SJCRH30 (cell line): ENCODE results near the gene TRAPPC3L. TPM values are rescaled to one million over a fixed set of nuclear protein-coding genes. Genes with fewer than 3 reads are reported as not detected.
A peak's percentile ranks its signal among the peaks of the same experiment; 100 is the strongest.

ENCODE experiments used
- DNase-seq, 2 experiments: peaks; one replicate each; pipeline ENCODE4 v3.0.0-alpha.2; 2015 to 2020
- H3K27ac ChIP-seq: fragments of 250-450 bp; sonication (Bioruptor Pico); 2 replicates; pipeline ENCODE4 v1.5.1; 2020; ENCODE audit warnings: mild to moderate bottlenecking, moderate library complexity
- H3K27me3 ChIP-seq: fragments of 250-450 bp; sonication (Bioruptor Pico); 2 replicates; pipeline ENCODE4 v1.5.1; 2020; ENCODE audit warnings: mild to moderate bottlenecking, moderate library complexity
- H3K36me3 ChIP-seq: fragments of 250-450 bp; sonication (Bioruptor Pico); 2 replicates; pipeline ENCODE4 v1.5.1; 2020; ENCODE audit warnings: mild to moderate bottlenecking, moderate library complexity
- H3K4me1 ChIP-seq: fragments of 250-450 bp; sonication (Bioruptor Pico); 2 replicates; pipeline ENCODE4 v1.5.1; 2020; ENCODE audit warnings: mild to moderate bottlenecking, moderate library complexity
- H3K4me3 ChIP-seq: fragments of 250-450 bp; sonication (Bioruptor Pico); 2 replicates; pipeline ENCODE4 v1.5.1; 2020; ENCODE audit warnings: mild to moderate bottlenecking, moderate library complexity
- H3K9me3 ChIP-seq: fragments of 250-450 bp; sonication (Bioruptor Pico); replicated peaks from 2 replicates; pipeline ENCODE4 v1.5.1; 2020; ENCODE audit warnings: mild to moderate bottlenecking, moderate library complexity
- total RNA-seq: library from RNA; depleted of rRNA; stranded (reverse); fragments of >200 nt; shearing (Covaris generic); gene quantifications from 2 replicates; pipeline ENCODE4 v1.2.3, GENCODE V29; 2014

Gene TRAPPC3L
- total RNA-seq, 1 experiment from 2014 or later, result not detected

DNA sequence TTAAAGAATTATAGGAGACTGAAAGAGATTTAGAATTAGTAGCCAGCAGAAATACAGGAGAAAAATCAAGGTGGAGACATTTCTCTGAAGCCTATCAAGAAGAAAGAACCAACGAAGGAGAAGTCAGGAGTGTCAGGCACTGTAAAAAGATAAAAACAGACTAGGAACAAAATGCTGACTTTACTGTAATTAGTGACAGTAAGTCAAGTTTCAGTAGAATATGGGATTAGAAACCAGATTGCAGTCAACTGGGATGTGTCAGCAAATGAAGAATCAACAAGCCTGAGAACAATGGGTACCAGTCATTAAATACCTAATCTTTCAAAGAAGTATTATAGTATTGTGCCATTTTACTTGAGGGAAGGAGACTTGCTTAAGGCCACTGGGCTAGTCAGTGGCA is 62.7 kb downstream of the TRAPPC3L start:
- H3K36me3 ChIP-seq, result no peaks in the 10 kb centered on the region
- H3K4me3 ChIP-seq, result no peak overlapping the region
- no peaks in the 10 kb centered on the region for H3K27me3 ChIP-seq
- H3K4me1 ChIP-seq, result no peaks in the 10 kb centered on the region
- no peak overlapping the region for H3K27ac ChIP-seq
- DNase-seq, result no peak
- H3K9me3 ChIP-seq, result no peaks in the 10 kb centered on the region

DNA sequence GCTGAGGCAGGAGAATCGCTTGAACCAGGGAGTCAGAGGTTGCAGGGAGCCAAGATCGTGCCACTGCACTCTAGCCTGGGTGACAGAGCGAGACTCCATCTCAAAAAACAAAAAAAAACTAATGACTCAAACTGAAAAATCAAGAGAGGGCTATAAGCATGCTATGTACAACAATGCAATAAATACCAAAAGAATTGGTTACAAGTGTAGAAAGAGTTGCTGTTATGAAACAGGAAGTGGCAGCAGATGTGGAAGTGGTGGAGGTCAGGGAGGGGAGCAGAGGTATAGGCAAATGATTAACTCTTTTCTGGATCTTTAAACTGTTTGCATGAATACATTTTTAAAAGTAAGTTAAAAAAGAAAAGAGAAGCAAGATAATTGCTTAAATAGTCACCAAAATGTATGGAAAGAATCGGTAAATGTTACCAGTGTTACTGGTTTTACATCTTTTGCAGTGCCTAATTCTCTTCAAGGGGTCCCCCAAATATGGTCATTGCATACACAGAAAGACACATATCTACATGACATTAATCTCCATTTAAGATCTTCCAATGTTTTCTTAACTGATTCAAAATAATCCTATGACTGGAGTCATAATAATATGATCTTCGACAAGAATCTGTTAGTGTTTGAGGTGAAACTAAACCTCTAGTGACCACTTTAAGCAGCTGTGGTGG is 69.3 kb downstream of the TRAPPC3L start:
- Histone ChIP-seq H3K27ac (no peak overlapping the region), H3K36me3 (no peaks in the 10 kb centered on the region), H3K9me3 (no peaks in the 10 kb centered on the region), H3K4me1 (0 out of 2 replicates have a peak, but pooled peaks cover 3% of the 10 kb centered on the region), H3K4me3 (no peak overlapping the region), H3K27me3 (no peaks in the 10 kb centered on the region)
- DNase-seq, result peak in 1 of 2 experiments; percentile 7

DNA sequence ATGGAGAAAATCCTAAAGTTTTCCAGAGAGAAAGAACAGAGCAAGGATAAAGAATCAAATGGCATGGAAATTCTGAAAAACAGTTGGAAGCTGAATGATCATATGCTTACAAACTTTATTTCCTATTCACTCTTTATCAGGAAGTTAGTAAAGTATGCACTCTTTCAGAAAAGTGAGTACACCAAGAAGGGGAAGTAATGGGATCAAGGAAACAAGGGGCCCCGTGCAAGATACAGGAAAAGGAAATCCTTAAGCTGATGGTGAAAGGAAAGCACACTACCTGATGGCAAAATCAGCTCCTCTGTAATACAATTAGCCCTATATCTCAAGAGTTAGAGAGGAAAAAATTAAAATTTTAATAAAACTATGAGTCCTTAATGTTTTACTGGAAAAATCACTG is 70.3 kb downstream of the TRAPPC3L start:
- DNase-seq, result no peak
- H3K9me3 ChIP-seq, result no peaks in the 10 kb centered on the region

DNA sequence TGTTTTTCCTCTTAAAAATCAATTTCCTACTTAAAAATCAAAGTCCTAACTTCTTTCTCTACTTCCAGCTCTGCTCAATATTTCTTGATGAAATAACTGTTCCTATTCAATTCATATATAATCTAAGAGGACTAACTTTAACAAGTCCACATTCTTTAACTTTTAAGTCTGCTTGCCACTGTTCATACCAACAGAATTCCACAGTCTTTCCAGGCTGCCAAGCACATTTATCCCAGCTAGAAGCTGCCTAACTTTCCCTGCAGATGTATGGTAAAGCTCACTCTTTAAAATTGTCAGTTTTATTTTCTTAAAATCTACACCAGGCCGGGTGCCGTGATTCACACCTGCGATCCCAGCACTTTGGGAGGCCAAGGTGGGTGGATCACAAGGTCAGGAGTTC is 72.8 kb downstream of the TRAPPC3L start:
- Histone ChIP-seq H3K27ac (no peak overlapping the region), H3K9me3 (no peaks in the 10 kb centered on the region), H3K27me3 (no peaks in the 10 kb centered on the region), H3K4me1 (0 out of 2 replicates have a peak, but pooled peaks cover 3% of the 10 kb centered on the region), H3K36me3 (no peaks in the 10 kb centered on the region), H3K4me3 (no peak overlapping the region)
- no peak for DNase-seq

More for the DNA sequence above, 70.3 kb downstream of the TRAPPC3L start:
- Histone ChIP-seq H3K4me1 (0 out of 2 replicates have a peak, but pooled peaks cover 3% of the 10 kb centered on the region), H3K36me3 (no peaks in the 10 kb centered on the region), H3K27me3 (no peaks in the 10 kb centered on the region), H3K4me3 (no peak overlapping the region), H3K27ac (no peak overlapping the region)

DNA sequence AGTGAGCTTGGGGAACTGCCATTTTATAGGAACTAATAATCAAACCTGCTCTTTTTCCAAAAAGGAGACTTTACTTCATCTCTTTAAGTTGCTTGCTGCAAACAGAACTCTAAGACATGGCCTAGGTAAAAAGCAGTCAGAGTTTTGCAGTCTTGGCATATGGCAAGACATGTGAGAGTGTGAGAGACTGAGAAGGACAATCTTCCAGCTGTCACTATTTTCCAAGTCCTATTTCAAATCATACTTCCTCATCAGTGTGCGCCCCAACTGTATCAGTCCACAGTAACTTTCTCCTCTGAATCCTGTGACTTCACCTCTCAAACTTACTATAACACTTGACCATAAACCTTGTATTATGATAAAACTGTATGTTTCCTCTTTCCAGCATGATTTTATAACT is 74.0 kb downstream of the TRAPPC3L start:
- H3K9me3 ChIP-seq, result no peaks in the 10 kb centered on the region

DNA sequence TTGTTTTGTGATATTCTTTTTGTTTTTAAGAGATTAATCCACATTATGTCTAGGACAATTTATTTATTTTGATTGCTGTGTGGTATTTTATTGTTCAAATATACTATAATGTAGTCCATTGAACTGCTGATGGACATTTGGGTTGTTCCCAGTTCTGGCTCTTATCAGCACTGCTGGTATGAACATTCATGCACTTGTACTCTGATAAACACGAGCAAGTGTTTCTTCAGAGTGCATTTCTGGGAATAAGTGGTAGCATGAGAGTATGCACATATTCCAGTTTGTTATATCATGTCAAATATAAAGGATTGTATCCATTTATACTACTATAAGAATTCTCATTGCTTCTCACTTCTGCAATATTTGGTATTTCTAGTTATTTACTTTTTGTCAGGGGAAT is 77.2 kb downstream of the TRAPPC3L start:
- no peaks in the 10 kb centered on the region for H3K4me1 ChIP-seq
- H3K4me3 ChIP-seq, result no peak overlapping the region
- no peaks in the 10 kb centered on the region for H3K36me3 ChIP-seq
- H3K9me3 ChIP-seq, result no peaks in the 10 kb centered on the region
- no peak for DNase-seq
- no peak overlapping the region for H3K27ac ChIP-seq
- no peaks in the 10 kb centered on the region for H3K27me3 ChIP-seq

More for the DNA sequence above, 74.0 kb downstream of the TRAPPC3L start:
- no peak overlapping the region for H3K27ac ChIP-seq
- no peak for DNase-seq
- no peaks in the 10 kb centered on the region for H3K36me3 ChIP-seq
- 0 out of 2 replicates have a peak, but pooled peaks cover under 1% of the 10 kb centered on the region for H3K4me1 ChIP-seq
- H3K4me3 ChIP-seq, result no peak overlapping the region
- no peaks in the 10 kb centered on the region for H3K27me3 ChIP-seq

DNA sequence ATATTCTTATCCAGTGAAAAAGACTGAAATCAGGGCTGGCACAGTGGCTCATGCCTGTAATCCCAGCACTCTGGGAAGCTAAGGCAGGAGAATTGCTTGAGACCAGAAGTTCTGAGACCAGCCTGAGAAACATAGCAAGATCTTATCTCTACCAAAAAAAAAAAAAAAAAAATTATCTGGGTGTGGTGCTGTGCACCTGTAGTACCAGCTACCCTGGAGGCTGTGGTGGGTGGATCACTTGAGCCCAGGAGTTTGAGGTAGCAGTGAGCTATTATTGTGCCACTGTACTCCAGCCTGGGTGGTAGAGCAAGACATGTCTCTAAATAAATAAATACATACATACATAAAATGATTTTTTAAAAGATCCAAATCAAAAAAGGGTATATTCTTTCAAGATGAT is 78.0 kb downstream of the TRAPPC3L start:
- H3K4me1 ChIP-seq, result no peaks in the 10 kb centered on the region
- H3K4me3 ChIP-seq, result no peak overlapping the region
- DNase-seq, result no peak
- no peaks in the 10 kb centered on the region for H3K9me3 ChIP-seq
- H3K27ac ChIP-seq, result no peak overlapping the region
- H3K36me3 ChIP-seq, result no peaks in the 10 kb centered on the region
- no peaks in the 10 kb centered on the region for H3K27me3 ChIP-seq

DNA sequence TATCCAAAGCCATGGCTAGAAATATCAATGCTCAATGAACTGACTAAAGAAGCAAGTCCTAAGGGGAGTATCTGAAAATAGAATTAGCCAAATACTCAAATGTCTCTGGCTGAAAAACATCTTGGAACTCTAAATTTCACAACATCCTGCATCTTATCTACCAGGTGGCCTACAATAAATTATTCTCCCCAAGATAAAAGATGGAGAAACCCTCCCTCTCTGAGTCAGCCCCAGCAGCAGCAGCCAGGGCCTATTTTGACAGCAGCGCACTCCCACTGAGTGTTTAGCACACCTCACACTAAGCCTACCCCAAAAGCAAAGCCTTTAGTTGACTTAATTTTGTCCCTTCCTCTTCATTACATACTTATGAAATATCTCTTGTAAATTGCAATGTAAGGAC is 78.4 kb downstream of the TRAPPC3L start:
- DNase-seq, result no peak
- Histone ChIP-seq H3K36me3 (no peaks in the 10 kb centered on the region), H3K27ac (no peak overlapping the region), H3K4me1 (no peaks in the 10 kb centered on the region), H3K27me3 (no peaks in the 10 kb centered on the region), H3K9me3 (no peaks in the 10 kb centered on the region), H3K4me3 (no peak overlapping the region)

DNA sequence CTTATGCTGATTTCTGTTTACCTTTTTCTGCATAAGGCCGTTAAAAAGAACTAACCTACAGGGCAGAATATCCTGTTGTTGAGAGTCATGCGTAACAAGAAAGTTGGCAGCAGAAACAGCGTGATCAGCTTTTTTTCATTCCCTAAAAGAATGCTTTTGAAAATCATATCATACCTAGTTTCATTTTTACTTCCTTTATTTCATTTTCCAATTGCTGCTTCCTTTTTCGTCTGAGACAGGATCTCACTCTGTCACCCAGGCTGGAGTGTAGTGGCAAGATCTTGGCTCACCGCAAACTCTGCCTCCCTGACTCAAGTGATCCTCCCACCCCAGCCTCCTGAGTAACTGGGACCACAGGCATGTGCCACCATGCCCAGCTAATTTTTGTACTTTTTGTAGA is 80.2 kb downstream of the TRAPPC3L start:
- DNase-seq, result no peak
- no peak overlapping the region for H3K27ac ChIP-seq
- H3K36me3 ChIP-seq, result no peaks in the 10 kb centered on the region
- H3K4me3 ChIP-seq, result no peak overlapping the region
- H3K9me3 ChIP-seq, result no peaks in the 10 kb centered on the region
- H3K27me3 ChIP-seq, result no peaks in the 10 kb centered on the region
- H3K4me1 ChIP-seq, result no peaks in the 10 kb centered on the region

DNA sequence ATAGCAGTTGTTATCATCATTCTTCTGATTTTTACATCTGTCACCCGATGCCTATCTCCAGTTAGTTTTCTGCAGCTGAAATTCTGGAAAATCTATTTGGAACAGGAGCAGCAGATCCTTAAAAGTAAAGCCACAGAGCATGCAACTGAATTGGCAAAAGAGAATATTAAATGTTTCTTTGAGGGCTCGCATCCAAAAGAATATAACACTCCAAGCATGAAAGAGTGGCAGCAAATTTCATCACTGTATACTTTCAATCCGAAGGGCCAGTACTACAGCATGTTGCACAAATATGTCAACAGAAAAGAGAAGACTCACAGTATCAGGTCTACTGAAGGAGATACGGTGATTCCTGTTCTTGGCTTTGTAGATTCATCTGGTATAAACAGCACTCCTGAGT is 82.2 kb downstream of the TRAPPC3L start:
- Histone ChIP-seq H3K36me3 (no peaks in the 10 kb centered on the region), H3K4me3 (no peak overlapping the region), H3K4me1 (no peaks in the 10 kb centered on the region), H3K27me3 (no peaks in the 10 kb centered on the region), H3K27ac (no peak overlapping the region), H3K9me3 (no peaks in the 10 kb centered on the region)
- DNase-seq, result no peak

DNA sequence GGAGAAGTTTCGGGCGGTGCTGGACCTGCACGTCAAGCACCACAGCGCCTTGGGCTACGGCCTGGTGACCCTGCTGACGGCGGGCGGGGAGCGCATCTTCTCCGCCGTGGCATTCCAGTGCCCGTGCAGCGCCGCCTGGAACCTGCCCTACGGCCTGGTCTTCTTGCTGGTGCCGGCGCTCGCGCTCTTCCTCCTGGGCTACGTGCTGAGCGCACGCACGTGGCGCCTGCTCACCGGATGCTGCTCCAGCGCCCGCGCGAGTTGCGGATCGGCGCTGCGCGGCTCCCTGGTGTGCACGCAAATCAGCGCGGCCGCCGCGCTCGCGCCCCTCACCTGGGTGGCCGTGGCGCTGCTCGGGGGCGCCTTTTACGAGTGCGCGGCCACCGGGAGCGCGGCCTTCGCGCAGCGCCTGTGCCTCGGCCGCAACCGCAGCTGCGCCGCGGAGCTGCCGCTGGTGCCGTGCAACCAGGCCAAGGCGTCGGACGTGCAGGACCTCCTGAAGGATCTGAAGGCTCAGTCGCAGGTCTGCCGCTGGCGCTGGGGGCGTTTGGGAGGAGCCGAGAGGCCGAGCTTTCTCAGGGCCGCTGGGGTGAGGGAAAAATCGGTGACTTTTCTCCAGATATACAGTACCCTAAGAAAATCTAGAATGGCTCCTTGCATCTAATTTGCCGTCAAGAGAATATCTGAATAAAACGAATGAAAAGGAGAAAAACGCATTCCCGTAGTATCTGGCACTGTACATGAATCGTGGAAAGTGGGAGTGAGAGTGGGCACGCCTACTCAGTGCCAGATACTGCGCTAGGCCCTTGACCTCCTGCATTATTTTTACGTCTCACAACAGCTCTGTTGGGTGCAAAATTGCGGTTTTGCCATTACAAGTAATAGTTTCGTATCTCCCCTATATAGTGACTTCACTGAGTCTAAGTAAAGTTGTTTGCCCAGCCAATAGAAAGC is 83.3 kb downstream of the TRAPPC3L start:
- no peaks in the 10 kb centered on the region for H3K36me3 ChIP-seq
- H3K4me1 ChIP-seq, result no peaks in the 10 kb centered on the region
- DNase-seq, result no peak
- H3K9me3 ChIP-seq, result no peaks in the 10 kb centered on the region
- H3K27ac ChIP-seq, result no peak overlapping the region
- no peaks in the 10 kb centered on the region for H3K27me3 ChIP-seq
- no peak overlapping the region for H3K4me3 ChIP-seq

DNA sequence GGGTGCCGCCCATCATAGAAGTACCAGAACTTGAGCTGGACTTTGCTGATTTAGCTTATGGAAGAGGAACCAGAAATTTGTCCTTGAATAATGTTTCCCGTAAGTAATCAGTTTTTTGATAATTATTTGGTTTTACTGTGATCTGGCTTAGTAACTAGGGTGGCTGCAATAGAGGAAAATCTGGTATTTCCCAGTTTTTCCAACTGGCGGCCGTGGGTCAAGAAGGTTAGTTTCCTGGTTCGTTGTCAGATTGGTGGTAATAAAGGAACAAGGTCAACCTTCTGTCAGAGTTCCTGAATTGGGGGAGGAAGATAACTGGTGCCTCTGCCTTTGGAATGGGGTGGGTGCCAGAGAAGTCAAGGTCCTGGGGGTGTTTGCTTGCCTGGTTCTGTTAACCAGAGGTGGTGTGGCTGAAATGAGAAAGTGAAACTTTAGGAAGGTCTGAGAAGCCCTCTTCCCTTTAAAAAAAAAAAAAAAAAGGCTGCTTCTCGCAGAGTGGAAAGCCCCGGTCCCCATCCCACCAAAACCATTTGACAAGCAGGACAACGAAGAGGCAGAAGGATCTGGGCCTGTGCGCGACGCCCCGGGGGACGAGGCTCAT is 84.1 kb downstream of the TRAPPC3L start, which contains the start of gene CALHM6:
TSS of gene CALHM6 (plus strand) at position 45 of the 601 bp plus-strand sequence. CDS start at position 600, 555 bp downstream.
- Histone ChIP-seq H3K36me3 (no peaks in the 10 kb centered on the region), H3K27me3 (no peaks in the 10 kb centered on the region)

DNA sequence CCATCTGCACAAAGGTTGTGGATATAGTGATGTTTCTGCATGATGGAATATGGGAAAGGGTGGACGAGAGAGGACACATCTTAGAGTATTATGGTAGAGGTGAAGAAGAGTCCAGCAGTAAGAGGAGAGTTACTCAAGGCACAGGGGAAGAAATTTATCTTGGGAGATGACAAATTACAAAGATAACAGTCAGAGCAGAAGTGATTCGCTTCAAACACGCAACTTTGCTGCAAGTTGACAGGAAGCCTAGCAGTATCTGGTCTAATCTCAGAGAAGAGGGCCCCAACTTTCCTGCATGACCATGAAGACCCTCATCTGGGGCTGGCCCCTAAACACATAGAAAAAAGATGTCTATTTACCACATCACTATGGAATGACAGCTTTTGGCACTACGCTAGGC is 85.6 kb downstream of the TRAPPC3L start:
- no peaks in the 10 kb centered on the region for H3K27me3 ChIP-seq
- H3K9me3 ChIP-seq, result no peaks in the 10 kb centered on the region
- H3K4me3 ChIP-seq, result no peak overlapping the region
- H3K27ac ChIP-seq, result no peak overlapping the region
- no peaks in the 10 kb centered on the region for H3K36me3 ChIP-seq
- H3K4me1 ChIP-seq, result no peaks in the 10 kb centered on the region
- no peak for DNase-seq

More for the DNA sequence above, 84.1 kb downstream of the TRAPPC3L start, which contains the start of gene CALHM6:
- DNase-seq, result no peak
- Histone ChIP-seq H3K4me3 (no peak within 1 kb of the TSS), H3K4me1 (no peaks in the 10 kb centered on the region), H3K27ac (no peak within 1 kb of the TSS), H3K9me3 (no peaks in the 10 kb centered on the region)

DNA sequence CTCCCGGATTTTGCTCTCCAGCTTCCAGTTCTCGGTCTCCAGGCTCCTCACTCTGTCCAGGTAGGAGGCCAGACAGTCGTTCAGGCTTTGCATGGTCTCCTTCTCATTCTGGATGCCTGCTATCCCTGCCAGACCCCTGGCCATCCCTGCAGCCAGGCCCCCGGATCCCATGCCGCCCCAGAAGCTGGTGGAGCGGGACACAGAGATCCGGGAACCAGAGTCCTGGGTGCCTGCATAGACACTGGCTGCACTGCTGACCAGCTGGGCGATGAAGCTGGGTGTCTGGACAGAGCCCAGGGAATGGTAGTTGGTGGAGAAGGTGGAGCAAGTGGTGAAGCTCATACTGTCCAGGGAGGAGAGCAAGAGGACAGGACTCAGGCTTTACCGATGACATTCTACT is 87.2 kb downstream of the TRAPPC3L start:
- Histone ChIP-seq H3K4me1 (no peaks in the 10 kb centered on the region), H3K36me3 (no peaks in the 10 kb centered on the region), H3K27ac (no peak overlapping the region), H3K27me3 (no peaks in the 10 kb centered on the region), H3K4me3 (no peak overlapping the region), H3K9me3 (no peaks in the 10 kb centered on the region)
- no peak for DNase-seq

DNA sequence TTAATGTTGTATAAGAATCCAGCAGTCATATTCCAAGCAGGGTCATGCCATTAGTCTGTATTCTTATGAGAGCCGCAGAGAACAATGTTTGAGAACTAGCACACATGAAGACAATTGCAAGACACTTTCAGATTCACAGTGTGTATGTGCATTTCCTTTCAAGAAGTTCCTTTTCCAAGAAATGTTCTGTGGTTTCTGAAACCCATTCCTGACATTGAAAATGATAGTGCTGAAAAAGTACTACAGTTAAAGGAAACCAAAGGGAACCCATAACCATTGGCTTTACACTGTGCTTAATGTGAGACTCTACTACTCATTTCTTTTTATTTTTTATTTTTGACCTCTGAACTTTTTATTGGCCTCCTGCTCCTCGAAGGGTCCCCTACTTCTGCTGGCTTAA is 88.6 kb downstream of the TRAPPC3L start:
- Histone ChIP-seq H3K4me1 (no peaks in the 10 kb centered on the region), H3K36me3 (no peaks in the 10 kb centered on the region), H3K27ac (no peak overlapping the region), H3K9me3 (no peaks in the 10 kb centered on the region), H3K27me3 (no peaks in the 10 kb centered on the region), H3K4me3 (no peak overlapping the region)
- no peak for DNase-seq
